Vagina (tissue), 2 donors: Measurements from ENCODE around the gene WNK2. TPM values are rescaled to one million over a fixed set of nuclear protein-coding genes. Genes with fewer than 3 reads are reported as not detected.
"Not testable (repeated sequence)": the region's sequence is repeated elsewhere in the genome, so short reads cannot be mapped to it uniquely, and the experiment has no call there.

Source experiments
- DNase-seq, 2 donors: peaks; one replicate each; pipeline ENCODE4 v3.0.0-alpha.2; 2017; ENCODE audit errors: extremely low spot score in 2 of 2
- H3K27ac ChIP-seq: fragments of 200-600 bp; sonication (generic); one replicate; pipeline ENCODE4 v1.5.1; 2019
- H3K27me3 ChIP-seq: fragments of 200-600 bp; sonication (generic); one replicate; pipeline ENCODE4 v1.5.1; 2019
- H3K36me3 ChIP-seq, 2 donors: fragments of 200-600 bp; sonication (generic); one replicate each; pipeline ENCODE4 v1.5.1; 2017 to 2019
- H3K4me1 ChIP-seq: fragments of 200-600 bp; sonication (generic); one replicate; pipeline ENCODE4 v1.5.1; 2019
- H3K4me3 ChIP-seq, 2 donors: fragments of 200-600 bp; sonication (generic); 1 replicate in 1 of 2; 2 replicates in 1 of 2; pipeline ENCODE4 v1.5.1; 2016 to 2019
- H3K9me3 ChIP-seq: fragments of 200-600 bp; sonication (generic); one replicate; pipeline ENCODE4 v1.5.1; 2019
- CTCF ChIP-seq, 3 experiments: fragments of 450-650 bp in 2 of 3; fragments of 200-600 bp in 1 of 3; sonication (generic) in 1 of 3; IDR thresholded peaks; one replicate each; pipeline ENCODE4 v1.5.1; 2017 to 2019; ENCODE audit warnings: antibody characterized with exemption in 3 of 3, mild to moderate bottlenecking in 2 of 3, moderate library complexity in 2 of 3
- POLR2A ChIP-seq, 2 donors: fragments of 450-650 bp; IDR thresholded peaks; one replicate each; pipeline ENCODE4 v1.6.1; 2017; ENCODE audit warnings: antibody characterized with exemption in 2 of 2, mild to moderate bottlenecking in 2 of 2, moderate library complexity in 2 of 2
- POLR2AphosphoS5 ChIP-seq, 2 donors: sonication (generic); formaldehyde crosslinking; IDR thresholded peaks; one replicate each; pipeline ENCODE4 v1.9.0; 2017; ENCODE audit warnings: antibody characterized with exemption in 2 of 2, mild to moderate bottlenecking in 2 of 2, low read depth in 1 of 2; ENCODE audit not compliant: insufficient read depth in 1 of 2
- intact Hi-C: fragments of 100-400 bp; cut with DNase I; formaldehyde crosslinking; loops from one replicate; pipeline ENCODE4 v1.15.1; 2023
- total RNA-seq: library from RNA; depleted of rRNA; stranded (reverse); fragments of >200 nt; gene quantifications from one replicate; pipeline ENCODE4 v1.2.3, GENCODE V29; 2016

WNK2 gene
- total RNA-seq, 1 donor from 2014 or later, result 24.8 TPM

- H3K9me3 ChIP-seq, result no peaks in the 10 kb centered on the region
- intact Hi-C loops, result no loop called here
- H3K27me3 ChIP-seq, result no peaks in the 10 kb centered on the region
- no peak for TF ChIP-seq POLR2A (IDR thresholded peaks at IDR 0.05)
- H3K4me1 ChIP-seq, result peaks cover 40% of the 10 kb centered on the region
- DNase-seq, result no peak
- H3K36me3 ChIP-seq, result no peaks in the 10 kb centered on the region
- no peak overlapping the region for H3K27ac ChIP-seq
- H3K4me3 ChIP-seq, result no peak overlapping the region
Observed at GRCh38 chr9:93139365-93140182, 44.4 kb upstream of the WNK2 start.

GRCh38 chr9:93141771-93142483 is 42.0 kb upstream of the WNK2 start:
- TF ChIP-seq POLR2A (IDR thresholded peaks at IDR 0.05), result no peak
- TF ChIP-seq CTCF (IDR thresholded peaks at IDR 0.05), result no peak
- no peak for TF ChIP-seq POLR2AphosphoS5 (IDR thresholded peaks at IDR 0.05; ENCODE audit: insufficient read depth in 1 of 2, low read depth in 1 of 2)
- no peaks in the 10 kb centered on the region for H3K9me3 ChIP-seq
- H3K4me1 ChIP-seq, result peaks cover 20% of the 10 kb centered on the region
- no peak for DNase-seq
- H3K27ac ChIP-seq, result no peak overlapping the region
- intact Hi-C loops, result no loop called here
- no peak overlapping the region for H3K4me3 ChIP-seq
- no peaks in the 10 kb centered on the region for H3K36me3 ChIP-seq
- H3K27me3 ChIP-seq, result no peaks in the 10 kb centered on the region

- Histone ChIP-seq H3K9me3 (no peaks in the 10 kb centered on the region), H3K27me3 (no peaks in the 10 kb centered on the region), H3K27ac (peak overlapping the region; percentile 39), H3K4me3 (no peak overlapping the region), H3K4me1 (peaks cover 15% of the 10 kb centered on the region), H3K36me3 (no peaks in the 10 kb centered on the region)
- no peak for DNase-seq
- TF ChIP-seq POLR2AphosphoS5 (IDR thresholded peaks at IDR 0.05; ENCODE audit: insufficient read depth in 1 of 2, low read depth in 1 of 2) (peak in 1 of 2 donors; percentile 18), POLR2A (IDR thresholded peaks at IDR 0.05) (no peak), CTCF (IDR thresholded peaks at IDR 0.05) (no peak)
- intact Hi-C loops, result no loop called here
Observed at GRCh38 chr9:93143830-93144530, 40.0 kb upstream of the WNK2 start.

GRCh38 chr9:93146696-93147095 is 37.2 kb upstream of the WNK2 start:
- H3K4me1 ChIP-seq, result peaks cover 15% of the 10 kb centered on the region
- intact Hi-C loops, H3K9me3 ChIP-seq: not testable (repeated sequence)

GRCh38 chr9:93147632-93148031 is 36.3 kb upstream of the WNK2 start:
- no peak for DNase-seq
- no peak overlapping the region for H3K4me3 ChIP-seq
- no peak overlapping the region for H3K27ac ChIP-seq
- no peaks in the 10 kb centered on the region for H3K9me3 ChIP-seq
- H3K4me1 ChIP-seq, result peaks cover 15% of the 10 kb centered on the region
- H3K27me3 ChIP-seq, result no peaks in the 10 kb centered on the region
- no peaks in the 10 kb centered on the region for H3K36me3 ChIP-seq
- intact Hi-C loops, result no loop called here
- no peak for TF ChIP-seq CTCF (IDR thresholded peaks at IDR 0.05)

More at GRCh38 chr9:93146696-93147095, 37.2 kb upstream of the WNK2 start:
- H3K27me3 ChIP-seq, DNase-seq, H3K27ac ChIP-seq, H3K4me3 ChIP-seq, H3K36me3 ChIP-seq: not testable (repeated sequence)
